ENCODE measurements around the gene AP1M2.
A peak's percentile ranks its signal among the peaks of the same experiment; 100 is the strongest.

The AP1M2 gene

DNA sequence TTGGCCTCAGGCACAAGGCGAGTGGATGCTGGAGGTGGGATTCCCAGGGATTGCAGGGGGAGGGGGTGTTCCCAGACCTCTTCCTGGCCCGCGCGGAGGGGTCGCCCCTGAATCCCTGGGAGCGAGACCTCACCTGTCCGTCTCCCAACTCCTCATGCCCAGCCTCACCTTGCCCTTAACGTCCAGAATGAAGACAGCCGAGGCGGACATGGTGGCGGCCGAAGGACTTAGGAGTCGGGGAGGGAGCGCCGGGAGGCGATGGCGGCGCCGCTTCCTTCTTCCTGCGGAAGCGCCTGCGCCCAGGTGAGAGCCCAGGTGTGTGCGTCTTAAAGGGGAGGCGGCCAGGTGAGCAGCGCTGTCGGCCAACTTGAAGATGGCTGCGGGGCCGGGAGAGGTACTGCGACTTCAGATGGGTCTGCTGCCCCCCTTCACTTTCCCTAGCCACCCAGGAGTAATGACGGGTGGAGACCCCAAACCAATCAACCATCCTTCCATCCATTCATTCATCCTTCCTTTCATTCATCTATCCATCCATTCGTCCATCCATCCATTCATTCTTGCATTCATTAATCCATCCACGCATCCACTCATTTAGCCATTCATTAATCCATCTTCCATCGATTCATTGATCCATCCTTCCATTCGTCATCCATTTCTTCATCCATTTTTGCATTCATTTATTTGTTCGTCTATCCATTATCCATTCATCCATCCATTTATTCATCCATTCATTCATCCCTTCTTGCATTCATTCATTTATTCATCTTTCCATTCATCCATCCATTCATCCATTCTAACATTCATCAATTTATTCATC lies at the start of gene AP1M2:
Gene AP1M2, minus strand, starts transcription at position 291 of the 817 bp plus-strand sequence. Its CDS starts 81 bp downstream, at position 210.
- Histone ChIP-seq H3K4me3 (ENCODE audit: low read length in 2 of 2) (peak within 1 kb of the TSS; percentile 68 to 83), H3K9ac (ENCODE audit: low read depth in 1 of 2, low read length in 2 of 2) (peak within 1 kb of the TSS; percentile 75 to 79)

DNA sequence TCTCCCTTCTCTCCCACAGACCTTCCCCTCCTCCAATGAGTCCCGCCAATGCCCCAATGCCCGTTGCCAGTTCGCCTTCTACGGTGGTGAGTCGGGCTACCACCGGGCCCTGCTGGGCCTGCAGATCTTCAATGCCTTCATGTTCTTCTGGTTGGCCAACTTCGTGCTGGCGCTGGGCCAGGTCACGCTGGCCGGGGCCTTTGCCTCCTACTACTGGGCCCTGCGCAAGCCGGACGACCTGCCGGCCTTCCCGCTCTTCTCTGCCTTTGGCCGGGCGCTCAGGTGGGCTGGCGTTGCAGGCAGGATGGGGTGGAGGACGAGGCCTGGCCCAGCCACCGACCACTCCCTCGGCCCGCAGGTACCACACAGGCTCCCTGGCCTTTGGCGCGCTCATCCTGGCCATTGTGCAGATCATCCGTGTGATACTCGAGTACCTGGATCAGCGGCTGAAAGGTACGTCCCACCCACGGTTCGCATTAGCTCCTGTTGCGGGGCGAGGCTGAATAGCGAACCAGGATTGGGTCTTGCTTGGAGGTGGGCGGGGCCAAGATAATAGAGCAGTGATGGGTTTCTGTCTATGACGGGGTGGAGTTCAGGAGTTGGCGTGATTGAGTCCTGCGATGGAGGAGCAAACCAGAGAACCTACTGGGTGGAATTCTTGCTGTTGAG lies 49.3 kb upstream of the AP1M2 start:
- H3K27ac ChIP-seq (ENCODE audit: low read depth in 2 of 2, low read length in 2 of 2) = no peak overlapping the region
- H3K4me1 ChIP-seq (ENCODE audit: control insufficient read depth in 2 of 2, insufficient read depth in 2 of 2, low read length in 2 of 2) = no peaks in the 10 kb centered on the region
- H3K9ac ChIP-seq (ENCODE audit: low read depth in 1 of 2, low read length in 2 of 2) = no peak overlapping the region
- peaks cover 39 to 68% of the 10 kb centered on the region in 2 donors for H3K36me3 ChIP-seq (ENCODE audit: control insufficient read depth in 2 of 2, insufficient read depth in 2 of 2, low read length in 2 of 2)
- no peaks in the 10 kb centered on the region for H3K27me3 ChIP-seq (ENCODE audit: control insufficient read depth in 2 of 2, insufficient read depth in 2 of 2, low read length in 2 of 2)
- H3K4me3 ChIP-seq (ENCODE audit: low read length in 2 of 2) = no peak overlapping the region
- no peaks in the 10 kb centered on the region for H3K9me3 ChIP-seq (ENCODE audit: control insufficient read depth in 2 of 2, low read length in 2 of 2)

More for the DNA sequence above, at the start of gene AP1M2:
- peaks cover 4 to 6% of the 10 kb centered on the region in 2 donors for H3K36me3 ChIP-seq (ENCODE audit: control insufficient read depth in 2 of 2, insufficient read depth in 2 of 2, low read length in 2 of 2)
- no peaks in the 10 kb centered on the region for H3K27me3 ChIP-seq (ENCODE audit: control insufficient read depth in 2 of 2, insufficient read depth in 2 of 2, low read length in 2 of 2)
- no peaks in the 10 kb centered on the region for H3K4me1 ChIP-seq (ENCODE audit: control insufficient read depth in 2 of 2, insufficient read depth in 2 of 2, low read length in 2 of 2)
- H3K9me3 ChIP-seq (ENCODE audit: control insufficient read depth in 2 of 2, low read length in 2 of 2) = no peaks in the 10 kb centered on the region
- peak within 1 kb of the TSS; percentile 31 to 67 for H3K27ac ChIP-seq (ENCODE audit: low read depth in 2 of 2, low read length in 2 of 2)

DNA sequence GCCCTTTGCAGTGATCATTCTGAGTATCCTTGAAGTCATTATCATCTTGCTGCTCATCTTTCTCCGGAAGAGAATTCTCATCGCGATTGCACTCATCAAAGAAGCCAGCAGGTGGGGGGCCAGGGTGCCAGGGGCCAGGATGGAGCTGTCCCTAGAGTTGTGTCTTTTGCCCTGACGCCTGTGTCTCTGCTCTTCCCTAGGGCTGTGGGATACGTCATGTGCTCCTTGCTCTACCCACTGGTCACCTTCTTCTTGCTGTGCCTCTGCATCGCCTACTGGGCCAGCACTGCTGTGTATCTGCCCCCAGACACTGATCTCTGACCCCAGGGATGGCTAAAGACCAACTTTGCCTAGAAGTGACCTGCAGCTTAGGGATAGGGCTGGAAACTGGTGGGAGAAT lies 47.9 kb upstream of the AP1M2 start:
- H3K27ac ChIP-seq (ENCODE audit: low read depth in 2 of 2, low read length in 2 of 2) = no peak overlapping the region
- no peaks in the 10 kb centered on the region for H3K9me3 ChIP-seq (ENCODE audit: control insufficient read depth in 2 of 2, low read length in 2 of 2)
- no peak overlapping the region for H3K4me3 ChIP-seq (ENCODE audit: low read length in 2 of 2)
- no peaks in the 10 kb centered on the region for H3K27me3 ChIP-seq (ENCODE audit: control insufficient read depth in 2 of 2, insufficient read depth in 2 of 2, low read length in 2 of 2)
- H3K4me1 ChIP-seq (ENCODE audit: control insufficient read depth in 2 of 2, insufficient read depth in 2 of 2, low read length in 2 of 2) = no peaks in the 10 kb centered on the region
- H3K9ac ChIP-seq (ENCODE audit: low read depth in 1 of 2, low read length in 2 of 2) = no peak overlapping the region
- H3K36me3 ChIP-seq (ENCODE audit: control insufficient read depth in 2 of 2, insufficient read depth in 2 of 2, low read length in 2 of 2) = peaks cover 41 to 66% of the 10 kb centered on the region in 2 donors

DNA sequence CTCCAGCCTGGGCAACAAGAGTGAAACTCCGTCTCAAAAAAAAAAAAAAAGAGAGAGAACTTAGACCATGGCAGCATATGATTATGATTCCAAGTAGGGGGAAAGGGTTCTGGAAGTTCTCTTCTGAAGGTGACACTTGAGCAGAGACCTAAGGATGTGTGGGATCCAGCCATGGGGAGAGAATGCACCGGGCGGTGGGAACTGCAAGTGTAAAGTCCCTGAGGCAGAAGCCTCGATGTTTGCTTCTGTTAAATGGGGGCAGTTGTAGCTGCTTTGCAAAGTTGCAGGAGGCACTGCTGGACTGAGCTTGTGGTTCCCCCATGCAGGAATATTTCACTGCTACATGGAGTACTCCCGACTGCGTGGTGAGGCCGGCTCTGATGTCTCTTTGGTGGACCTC lies 47.3 kb upstream of the AP1M2 start:
- H3K27ac ChIP-seq (ENCODE audit: low read depth in 2 of 2, low read length in 2 of 2) = no peak overlapping the region
- no peak overlapping the region for H3K9ac ChIP-seq (ENCODE audit: low read depth in 1 of 2, low read length in 2 of 2)
- no peak overlapping the region for H3K4me3 ChIP-seq (ENCODE audit: low read length in 2 of 2)
- no peaks in the 10 kb centered on the region for H3K4me1 ChIP-seq (ENCODE audit: control insufficient read depth in 2 of 2, insufficient read depth in 2 of 2, low read length in 2 of 2)
- H3K36me3 ChIP-seq (ENCODE audit: control insufficient read depth in 2 of 2, insufficient read depth in 2 of 2, low read length in 2 of 2) = peaks cover 41 to 63% of the 10 kb centered on the region in 2 donors
- no peaks in the 10 kb centered on the region for H3K9me3 ChIP-seq (ENCODE audit: control insufficient read depth in 2 of 2, low read length in 2 of 2)
- no peaks in the 10 kb centered on the region for H3K27me3 ChIP-seq (ENCODE audit: control insufficient read depth in 2 of 2, insufficient read depth in 2 of 2, low read length in 2 of 2)

DNA sequence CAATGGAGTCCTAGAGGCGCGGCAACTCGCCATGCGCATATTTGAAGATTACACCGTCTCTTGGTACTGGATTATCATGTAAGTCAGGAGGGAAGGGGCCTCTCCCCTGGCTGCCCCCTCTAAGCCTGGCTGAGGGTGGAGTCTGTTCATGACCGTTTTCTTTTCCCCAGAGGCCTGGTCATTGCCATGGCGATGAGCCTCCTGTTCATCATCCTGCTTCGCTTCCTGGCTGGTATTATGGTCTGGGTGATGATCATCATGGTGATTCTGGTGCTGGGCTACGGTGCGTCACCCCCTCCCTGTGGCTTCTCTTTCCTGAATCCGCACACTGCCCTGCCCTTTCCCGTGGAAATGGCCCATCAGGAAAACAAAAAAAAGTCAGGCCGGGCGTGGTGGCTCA lies 44.8 kb upstream of the AP1M2 start:
- no peak overlapping the region for H3K27ac ChIP-seq (ENCODE audit: low read depth in 2 of 2, low read length in 2 of 2)
- H3K27me3 ChIP-seq (ENCODE audit: control insufficient read depth in 2 of 2, insufficient read depth in 2 of 2, low read length in 2 of 2) = no peaks in the 10 kb centered on the region
- H3K9ac ChIP-seq (ENCODE audit: low read depth in 1 of 2, low read length in 2 of 2) = no peak overlapping the region
- no peaks in the 10 kb centered on the region for H3K9me3 ChIP-seq (ENCODE audit: control insufficient read depth in 2 of 2, low read length in 2 of 2)
- no peak overlapping the region for H3K4me3 ChIP-seq (ENCODE audit: low read length in 2 of 2)
- no peaks in the 10 kb centered on the region for H3K4me1 ChIP-seq (ENCODE audit: control insufficient read depth in 2 of 2, insufficient read depth in 2 of 2, low read length in 2 of 2)
- peaks cover 39 to 56% of the 10 kb centered on the region in 2 donors for H3K36me3 ChIP-seq (ENCODE audit: control insufficient read depth in 2 of 2, insufficient read depth in 2 of 2, low read length in 2 of 2)

DNA sequence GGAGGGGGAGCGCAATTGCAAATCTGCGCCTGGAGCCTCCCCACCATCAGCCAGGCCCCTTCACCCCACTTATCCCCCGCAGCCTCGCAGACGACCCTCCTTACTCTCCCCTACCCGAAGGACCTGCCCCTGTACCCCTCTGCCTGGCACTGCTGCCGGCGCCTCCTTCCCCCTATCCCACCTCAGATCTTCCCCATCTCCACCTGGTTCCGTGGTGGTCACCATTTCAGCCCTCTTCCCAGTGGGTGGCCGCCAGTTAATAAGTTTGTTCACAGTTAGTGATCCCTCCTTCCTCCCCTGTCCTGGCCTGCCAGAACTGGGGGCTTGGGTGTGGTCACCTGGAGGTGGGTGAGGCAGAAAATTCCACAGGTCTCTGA lies 38.6 kb upstream of the AP1M2 start:
- Histone ChIP-seq H3K4me3 (ENCODE audit: low read length in 2 of 2) (peak overlapping the region; percentile 75 to 87), H3K4me1 (ENCODE audit: control insufficient read depth in 2 of 2, insufficient read depth in 2 of 2, low read length in 2 of 2) (peaks cover 10 to 17% of the 10 kb centered on the region in 2 donors), H3K27ac (ENCODE audit: low read depth in 2 of 2, low read length in 2 of 2) (peak overlapping the region; percentile 71 to 78), H3K9me3 (ENCODE audit: control insufficient read depth in 2 of 2, low read length in 2 of 2) (no peaks in the 10 kb centered on the region), H3K36me3 (ENCODE audit: control insufficient read depth in 2 of 2, insufficient read depth in 2 of 2, low read length in 2 of 2) (peaks cover 7 to 13% of the 10 kb centered on the region in 2 donors), H3K9ac (ENCODE audit: low read depth in 1 of 2, low read length in 2 of 2) (peak overlapping the region; percentile 56 to 97), H3K27me3 (ENCODE audit: control insufficient read depth in 2 of 2, insufficient read depth in 2 of 2, low read length in 2 of 2) (no peaks in the 10 kb centered on the region)

DNA sequence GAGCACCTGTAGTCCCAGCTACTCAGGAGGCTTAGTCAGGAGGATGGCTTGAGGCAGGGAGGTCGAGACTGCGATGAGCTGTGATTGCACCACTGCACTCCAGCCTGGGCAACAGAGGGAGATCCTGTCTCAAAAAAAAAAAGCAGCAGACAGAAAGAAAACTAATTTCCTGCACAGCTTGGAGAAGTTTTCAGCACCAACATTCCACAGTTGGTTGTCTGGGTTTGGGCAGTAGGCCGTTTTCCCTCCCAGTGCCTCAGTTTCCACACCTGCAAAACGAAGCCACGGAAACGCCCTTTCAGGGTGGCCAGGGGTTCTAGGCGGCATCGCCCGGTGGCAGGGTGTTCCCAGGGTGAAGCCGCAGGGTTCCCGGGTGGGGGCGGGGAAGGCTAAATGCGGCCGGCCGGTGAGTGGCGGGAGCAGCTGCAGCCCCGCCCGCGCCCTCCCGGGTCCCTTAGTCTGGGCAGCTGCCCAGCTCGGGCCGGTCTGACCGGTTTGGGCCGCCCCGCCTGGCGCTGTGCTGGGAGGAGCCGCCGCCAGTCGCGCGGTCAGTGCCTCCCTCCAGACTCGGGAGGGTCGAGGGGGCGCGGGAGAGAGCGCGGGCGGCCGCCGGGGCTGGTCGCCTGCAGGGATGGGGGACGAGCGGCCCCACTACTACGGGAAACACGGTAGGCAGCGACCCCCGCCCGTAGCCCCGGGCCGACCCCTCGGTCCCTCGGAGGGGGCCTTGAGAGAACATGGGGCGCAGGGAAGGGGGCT lies 38.1 kb upstream of the AP1M2 start, which contains the start of gene SLC44A2:
Gene SLC44A2, plus strand, starts transcription at position 551 of the 759 bp plus-strand sequence. Its CDS starts 81 bp downstream, at position 632.
- H3K27me3 ChIP-seq (ENCODE audit: control insufficient read depth in 2 of 2, insufficient read depth in 2 of 2, low read length in 2 of 2) = no peaks in the 10 kb centered on the region
- H3K27ac ChIP-seq (ENCODE audit: low read depth in 2 of 2, low read length in 2 of 2) = peak within 1 kb of the TSS; percentile 71 to 78
- H3K4me1 ChIP-seq (ENCODE audit: control insufficient read depth in 2 of 2, insufficient read depth in 2 of 2, low read length in 2 of 2) = peaks cover 10 to 17% of the 10 kb centered on the region in 2 donors
- peaks cover 7 to 13% of the 10 kb centered on the region in 2 donors for H3K36me3 ChIP-seq (ENCODE audit: control insufficient read depth in 2 of 2, insufficient read depth in 2 of 2, low read length in 2 of 2)
- H3K9me3 ChIP-seq (ENCODE audit: control insufficient read depth in 2 of 2, low read length in 2 of 2) = no peaks in the 10 kb centered on the region
- peak within 1 kb of the TSS; percentile 75 to 87 for H3K4me3 ChIP-seq (ENCODE audit: low read length in 2 of 2)
- H3K9ac ChIP-seq (ENCODE audit: low read depth in 1 of 2, low read length in 2 of 2) = peak within 1 kb of the TSS; percentile 63 to 97

DNA sequence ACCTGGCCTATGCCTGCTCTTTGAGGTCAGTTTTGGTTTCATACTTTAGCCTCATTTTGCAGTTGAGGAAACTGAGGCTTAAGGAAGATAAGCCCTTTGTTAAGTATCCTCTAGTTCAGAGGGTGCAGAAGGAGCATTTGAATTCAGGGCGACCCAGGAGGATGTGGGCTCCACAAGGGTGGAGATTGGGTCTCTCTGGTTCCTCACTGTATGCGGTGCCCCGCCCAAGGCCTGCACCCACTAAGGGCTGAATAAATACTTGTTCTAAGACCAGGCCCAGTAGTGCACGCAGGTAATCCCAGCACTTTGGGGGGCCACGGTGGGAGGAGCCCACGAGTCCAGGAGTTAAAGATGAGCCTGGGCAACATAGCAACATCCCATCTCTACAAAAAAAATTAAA lies 37.5 kb upstream of the AP1M2 start:
- Histone ChIP-seq H3K9me3 (ENCODE audit: control insufficient read depth in 2 of 2, low read length in 2 of 2) (no peaks in the 10 kb centered on the region), H3K27me3 (ENCODE audit: control insufficient read depth in 2 of 2, insufficient read depth in 2 of 2, low read length in 2 of 2) (no peaks in the 10 kb centered on the region), H3K9ac (ENCODE audit: low read depth in 1 of 2, low read length in 2 of 2) (peak overlapping the region in 1 of 2 donors; percentile 63), H3K4me3 (ENCODE audit: low read length in 2 of 2) (peak overlapping the region in 1 of 2 donors; percentile 75), H3K27ac (ENCODE audit: low read depth in 2 of 2, low read length in 2 of 2) (peak overlapping the region; percentile 57 to 78), H3K36me3 (ENCODE audit: control insufficient read depth in 2 of 2, insufficient read depth in 2 of 2, low read length in 2 of 2) (peaks cover 7 to 10% of the 10 kb centered on the region in 2 donors), H3K4me1 (ENCODE audit: control insufficient read depth in 2 of 2, insufficient read depth in 2 of 2, low read length in 2 of 2) (peaks cover 10 to 17% of the 10 kb centered on the region in 2 donors)

DNA sequence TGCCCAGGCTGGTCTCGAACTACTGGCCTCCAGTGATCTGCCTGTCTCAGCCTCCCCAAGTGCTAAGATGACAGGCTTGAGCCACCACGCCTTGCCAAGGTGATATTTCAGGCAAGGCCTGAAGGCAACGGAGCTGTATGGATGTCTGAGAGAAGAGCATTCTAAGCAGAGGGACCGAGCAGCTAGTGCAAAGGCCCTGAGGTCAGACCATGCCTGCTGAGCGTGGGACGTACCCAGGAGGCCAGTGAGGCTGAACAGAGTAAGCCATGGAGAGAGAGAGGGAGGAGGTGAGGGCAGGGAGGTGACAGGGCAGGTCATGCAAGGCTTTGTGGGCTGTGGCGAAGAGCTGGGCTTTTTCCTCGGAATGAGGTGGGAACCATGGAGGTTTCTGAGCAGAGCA lies 34.9 kb upstream of the AP1M2 start:
- Histone ChIP-seq H3K9ac (ENCODE audit: low read depth in 1 of 2, low read length in 2 of 2) (no peak overlapping the region), H3K4me1 (ENCODE audit: control insufficient read depth in 2 of 2, insufficient read depth in 2 of 2, low read length in 2 of 2) (peaks cover 12 to 17% of the 10 kb centered on the region in 2 donors), H3K27ac (ENCODE audit: low read depth in 2 of 2, low read length in 2 of 2) (no peak overlapping the region), H3K4me3 (ENCODE audit: low read length in 2 of 2) (no peak overlapping the region), H3K9me3 (ENCODE audit: control insufficient read depth in 2 of 2, low read length in 2 of 2) (no peaks in the 10 kb centered on the region), H3K27me3 (ENCODE audit: control insufficient read depth in 2 of 2, insufficient read depth in 2 of 2, low read length in 2 of 2) (no peaks in the 10 kb centered on the region), H3K36me3 (ENCODE audit: control insufficient read depth in 2 of 2, insufficient read depth in 2 of 2, low read length in 2 of 2) (no peaks in the 10 kb centered on the region)

All from mucosa of rectum (tissue), 2 donors.